ENCODE measurements around the gene GNG2. TPM values are rescaled to one million over a fixed set of nuclear protein-coding genes. Genes with fewer than 3 reads are reported as not detected.

The GNG2 gene
- total RNA-seq, 1 donor from 2014 or later, result 9.3 TPM

- no peak overlapping the region for H3K4me3 Mint-ChIP-seq (ENCODE audit: low read depth)
- H3K9me3 Mint-ChIP-seq (ENCODE audit: low read depth), result no peaks in the 10 kb centered on the region
- peaks cover 6% of the 10 kb centered on the region for H3K27me3 Mint-ChIP-seq
- no peaks in the 10 kb centered on the region for H3K36me3 Mint-ChIP-seq (ENCODE audit: insufficient read depth)
- peaks cover 3% of the 10 kb centered on the region for H3K4me1 Mint-ChIP-seq (ENCODE audit: low read depth)
- no peak overlapping the region for H3K27ac Mint-ChIP-seq
- DNase-seq (ENCODE audit: low spot score, unreplicated experiment), result no peak
- TF ChIP-seq CTCF (IDR thresholded peaks at IDR 0.05; ENCODE audit: unreplicated experiment), result no peak
Measured at GRCh38 chr14:51938137-51938536, 77.7 kb downstream of the GNG2 start.

- Mint-ChIP-seq H3K4me1 (ENCODE audit: low read depth) (peaks cover 3% of the 10 kb centered on the region), H3K27me3 (no peaks in the 10 kb centered on the region), H3K27ac (no peak overlapping the region), H3K4me3 (ENCODE audit: low read depth) (no peak overlapping the region), H3K9me3 (ENCODE audit: low read depth) (no peaks in the 10 kb centered on the region), H3K36me3 (ENCODE audit: insufficient read depth) (no peaks in the 10 kb centered on the region)
- TF ChIP-seq CTCF (IDR thresholded peaks at IDR 0.05; ENCODE audit: unreplicated experiment), result no peak
- no peak for DNase-seq (ENCODE audit: low spot score, unreplicated experiment)
Measured at GRCh38 chr14:51938821-51939220, 78.4 kb downstream of the GNG2 start.

- no peak for DNase-seq (ENCODE audit: low spot score, unreplicated experiment)
- Mint-ChIP-seq H3K27me3 (no peaks in the 10 kb centered on the region), H3K27ac (no peak overlapping the region), H3K4me1 (ENCODE audit: low read depth) (peaks cover 3% of the 10 kb centered on the region), H3K4me3 (ENCODE audit: low read depth) (no peak overlapping the region), H3K9me3 (ENCODE audit: low read depth) (no peaks in the 10 kb centered on the region), H3K36me3 (ENCODE audit: insufficient read depth) (no peaks in the 10 kb centered on the region)
- no peak for TF ChIP-seq CTCF (IDR thresholded peaks at IDR 0.05; ENCODE audit: unreplicated experiment)
Measured at GRCh38 chr14:51939226-51939625, 78.8 kb downstream of the GNG2 start.

- TF ChIP-seq CTCF (IDR thresholded peaks at IDR 0.05; ENCODE audit: unreplicated experiment), result no peak
- H3K27ac Mint-ChIP-seq, result no peak overlapping the region
- no peaks in the 10 kb centered on the region for H3K9me3 Mint-ChIP-seq (ENCODE audit: low read depth)
- no peak for DNase-seq (ENCODE audit: low spot score, unreplicated experiment)
- peaks cover 3% of the 10 kb centered on the region for H3K4me1 Mint-ChIP-seq (ENCODE audit: low read depth)
- no peaks in the 10 kb centered on the region for H3K36me3 Mint-ChIP-seq (ENCODE audit: insufficient read depth)
- H3K4me3 Mint-ChIP-seq (ENCODE audit: low read depth), result no peak overlapping the region
- no peaks in the 10 kb centered on the region for H3K27me3 Mint-ChIP-seq
Measured at GRCh38 chr14:51939755-51940301, 79.4 kb downstream of the GNG2 start.

- Mint-ChIP-seq H3K36me3 (ENCODE audit: insufficient read depth) (no peaks in the 10 kb centered on the region), H3K27ac (no peak overlapping the region), H3K27me3 (no peaks in the 10 kb centered on the region), H3K4me1 (ENCODE audit: low read depth) (no peaks in the 10 kb centered on the region), H3K9me3 (ENCODE audit: low read depth) (peaks cover 8% of the 10 kb centered on the region), H3K4me3 (ENCODE audit: low read depth) (no peak overlapping the region)
- no peak for DNase-seq (ENCODE audit: low spot score, unreplicated experiment)
- no peak for TF ChIP-seq CTCF (IDR thresholded peaks at IDR 0.05; ENCODE audit: unreplicated experiment)
Measured at GRCh38 chr14:51942971-51943370, 82.6 kb downstream of the GNG2 start.

All from progenitor cell of endocrine pancreas (in vitro differentiated cells).